Measurements from ENCODE around the gene GSTP1.

DNA sequence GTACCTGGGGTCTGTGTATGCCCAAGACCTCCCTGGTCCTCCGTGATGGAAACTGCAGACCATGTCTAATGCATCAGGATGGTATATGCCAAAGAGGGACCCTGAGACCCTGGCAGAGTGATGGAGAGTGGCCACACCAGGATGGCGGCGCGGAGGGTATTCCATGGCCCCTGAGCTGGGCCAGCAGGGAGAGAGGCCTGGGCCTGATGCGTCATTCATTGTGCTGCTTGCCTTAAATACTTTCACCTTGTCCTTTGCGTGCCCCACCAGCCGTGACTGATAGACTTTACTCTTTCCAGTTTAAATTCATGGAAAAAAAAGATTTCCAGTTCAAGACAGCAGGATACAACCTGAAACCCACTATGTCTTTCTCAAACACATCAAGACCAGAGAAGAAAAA, 17.5 kb downstream of the GSTP1 start:
- TF ChIP-seq POLR2A (IDR thresholded peaks at IDR 0.05; ENCODE audit: low read length) (no peak), GATA1 (IDR thresholded peaks at IDR 0.05; ENCODE audit: low read depth, low read length) (no peak)

Data from erythroblast (primary cell).